PC-3 (cell line): ENCODE data around the gene ARSB. TPM values are rescaled to one million over a fixed set of nuclear protein-coding genes. Genes with fewer than 3 reads are reported as not detected.

Source experiments
- ATAC-seq: fragments of 200-7000 bp; cut with Tn5 transposase; 2 replicates; pipeline ENCODE4 v1.9.1; 2020; ENCODE audit warnings: mild to moderate bottlenecking, moderate library complexity
- BruUV-seq: library from RNA; stranded (reverse); fragments of 400-500 nt; replicated peaks from 2 replicates; lab custom pipeline; 2021; lab: Mats Ljungman, UMichigan
- CTCF ChIA-PET: fragments of 300-600 bp; sonication (Branson Sonifier 250); formaldehyde crosslinking; loops from one replicate; lab custom pipeline; 2022; ENCODE audit warnings: antibody characterized with exemption; lab: Charles Lee
- POLR2A ChIA-PET: fragments of 300-600 bp; sonication (Branson Sonifier 250); formaldehyde crosslinking; loops from one replicate; lab custom pipeline; 2022; ENCODE audit warnings: antibody characterized with exemption; ENCODE audit not compliant: unreplicated experiment; lab: Charles Lee
- DNase-seq: peaks from one replicate; pipeline ENCODE4 v3.0.0-alpha.2; 2015
- H2AFZ ChIP-seq: fragments of 300-600 bp; sonication (generic); 2 replicates; pipeline ENCODE4 v1.6.0; 2016; ENCODE audit warnings: antibody characterized with exemption, low read length
- H3F3A ChIP-seq: fragments of 300-600 bp; sonication (generic); one replicate; pipeline ENCODE4 v1.6.0; 2017; ENCODE audit warnings: antibody characterized with exemption, low read length, control low read depth, mild to moderate bottlenecking; ENCODE audit not compliant: unreplicated experiment
- H3K27ac ChIP-seq: fragments of 300-600 bp; sonication (generic); 2 replicates; pipeline ENCODE4 v1.5.1; 2016; ENCODE audit warnings: mild to moderate bottlenecking, low read length
- H3K27me3 ChIP-seq: fragments of 300-600 bp; sonication (generic); 2 replicates; pipeline ENCODE4 v1.6.1; 2016; ENCODE audit warnings: low read length, mixed read lengths
- H3K36me3 ChIP-seq: fragments of 300-600 bp; sonication (generic); 2 replicates; pipeline ENCODE4 v1.6.1; 2016; ENCODE audit warnings: low read depth, mixed run types, low read length, mixed read lengths
- H3K4me1 ChIP-seq: fragments of 300-600 bp; sonication (generic); 2 replicates; pipeline ENCODE4 v1.5.1; 2016; ENCODE audit warnings: low read length; ENCODE audit not compliant: insufficient read depth
- H3K4me2 ChIP-seq: fragments of 300-600 bp; sonication (generic); 2 replicates; pipeline ENCODE4 v1.6.0; 2016; ENCODE audit warnings: low read length
- H3K4me3 ChIP-seq: fragments of 300-600 bp; sonication (generic); 2 replicates; pipeline ENCODE4 v1.5.1; 2016; ENCODE audit warnings: mild to moderate bottlenecking, low read length, mixed read lengths
- H3K79me2 ChIP-seq: fragments of 300-600 bp; sonication (generic); 2 replicates; pipeline ENCODE4 v1.6.1; 2017; ENCODE audit warnings: low read length, mixed read lengths
- H3K9ac ChIP-seq: fragments of 300-600 bp; sonication (generic); 2 replicates; pipeline ENCODE4 v1.6.0; 2016; ENCODE audit warnings: mild to moderate bottlenecking, low read length
- H3K9me2 ChIP-seq: fragments of 300-600 bp; sonication (generic); replicated peaks from 2 replicates; pipeline ENCODE4 v1.6.1; 2016; ENCODE audit warnings: mixed run types, low read length, mixed read lengths
- H3K9me3 ChIP-seq: fragments of 300-600 bp; sonication (generic); 2 replicates; pipeline ENCODE4 v1.6.1; 2016; ENCODE audit warnings: low read length, mixed read lengths
- H4K20me1 ChIP-seq: fragments of 300-600 bp; sonication (generic); 2 replicates; pipeline ENCODE4 v1.6.1; 2016; ENCODE audit warnings: low read length, mixed read lengths
- EZH2 ChIP-seq: fragments of 300-600 bp; sonication (generic); IDR thresholded peaks from one replicate; pipeline ENCODE4 v1.6.1; 2017; ENCODE audit warnings: antibody characterized with exemption, mild to moderate bottlenecking, low read length; ENCODE audit not compliant: unreplicated experiment
- EZH2phosphoT487 ChIP-seq: fragments of 300-600 bp; sonication (generic); IDR thresholded peaks from 2 replicates; pipeline ENCODE4 v1.6.1; 2018; ENCODE audit warnings: mild to moderate bottlenecking, antibody characterized with exemption, low read length, borderline replicate concordance
- intact Hi-C: fragments of 100-400 bp; cut with micrococcal nuclease; formaldehyde crosslinking; loops from 2 replicates; pipeline ENCODE4 v1.9.0; 2023
- total RNA-seq: library from RNA; depleted of rRNA; stranded (reverse); fragments of >200 nt; gene quantifications from 2 replicates; pipeline ENCODE4 v1.2.3, GENCODE V29; 2014
- TF ChIP-seq, protein P1 (sequence below): fragments of 300-600 bp; sonication (generic); conservative IDR thresholded peaks from 2 replicates; pipeline ENCODE4 v1.5.1; 2017; ENCODE audit warnings: antibody characterized with exemption, low read depth, mild to moderate bottlenecking, low read length

The ARSB gene
- total RNA-seq, 1 experiment from 2014 or later, result 8.1 TPM

DNA sequence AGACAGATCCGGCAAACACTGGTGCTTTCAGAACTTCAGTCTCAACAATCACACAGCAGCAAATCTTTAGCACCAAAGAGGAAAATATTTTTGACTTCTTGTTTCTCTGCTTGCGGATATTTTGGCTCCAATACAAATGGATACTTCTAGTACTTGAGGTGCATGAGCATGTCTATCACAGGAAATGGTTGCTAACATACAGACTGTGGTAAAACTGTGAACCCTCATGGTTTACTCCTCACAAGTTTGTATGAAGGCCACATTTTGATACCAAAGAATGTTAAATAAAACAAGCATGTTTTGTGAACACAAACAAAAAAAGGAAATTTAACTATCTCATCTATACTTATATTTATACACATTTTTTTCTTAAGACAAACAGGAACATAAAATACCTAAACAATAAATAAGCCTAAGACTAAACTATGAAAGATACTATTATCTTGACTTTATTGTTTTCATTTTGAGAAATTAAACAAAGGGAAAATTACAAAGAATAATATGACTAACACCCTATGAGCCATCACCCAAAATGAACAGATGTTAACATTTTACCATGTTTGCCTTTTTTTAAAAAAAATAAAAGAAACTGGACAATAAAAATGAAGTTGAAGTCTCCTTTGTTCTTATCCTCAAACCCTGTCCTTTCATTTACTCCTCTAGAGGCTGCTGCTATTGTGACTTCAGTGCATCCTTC is 201.5 kb downstream of the ARSB start:
- H3K4me3 ChIP-seq, result no peak overlapping the region
- H3K9me2 ChIP-seq, result no peaks in the 10 kb centered on the region
- POLR2A ChIA-PET, result no interaction called here
- intact Hi-C loops, result no loop called here
- no peak overlapping the region for H3K4me2 ChIP-seq
- ATAC-seq (peak; percentile 14; the same call in 1 of the 2 replicates), DNase-seq (no peak)
- no peaks in the 10 kb centered on the region for H3F3A ChIP-seq
- H2AFZ ChIP-seq, result no peak overlapping the region
- H3K27me3 ChIP-seq, result no peaks in the 10 kb centered on the region
- H3K9ac ChIP-seq, result no peak overlapping the region
- TF ChIP-seq EZH2phosphoT487, result no peak
- TF ChIP-seq, protein P1, sequence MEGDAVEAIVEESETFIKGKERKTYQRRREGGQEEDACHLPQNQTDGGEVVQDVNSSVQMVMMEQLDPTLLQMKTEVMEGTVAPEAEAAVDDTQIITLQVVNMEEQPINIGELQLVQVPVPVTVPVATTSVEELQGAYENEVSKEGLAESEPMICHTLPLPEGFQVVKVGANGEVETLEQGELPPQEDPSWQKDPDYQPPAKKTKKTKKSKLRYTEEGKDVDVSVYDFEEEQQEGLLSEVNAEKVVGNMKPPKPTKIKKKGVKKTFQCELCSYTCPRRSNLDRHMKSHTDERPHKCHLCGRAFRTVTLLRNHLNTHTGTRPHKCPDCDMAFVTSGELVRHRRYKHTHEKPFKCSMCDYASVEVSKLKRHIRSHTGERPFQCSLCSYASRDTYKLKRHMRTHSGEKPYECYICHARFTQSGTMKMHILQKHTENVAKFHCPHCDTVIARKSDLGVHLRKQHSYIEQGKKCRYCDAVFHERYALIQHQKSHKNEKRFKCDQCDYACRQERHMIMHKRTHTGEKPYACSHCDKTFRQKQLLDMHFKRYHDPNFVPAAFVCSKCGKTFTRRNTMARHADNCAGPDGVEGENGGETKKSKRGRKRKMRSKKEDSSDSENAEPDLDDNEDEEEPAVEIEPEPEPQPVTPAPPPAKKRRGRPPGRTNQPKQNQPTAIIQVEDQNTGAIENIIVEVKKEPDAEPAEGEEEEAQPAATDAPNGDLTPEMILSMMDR, result no peak
- no peaks in the 10 kb centered on the region for H3K79me2 ChIP-seq
- no TSS peak for BruUV-seq
- no peaks in the 10 kb centered on the region for H4K20me1 ChIP-seq
- no peaks in the 10 kb centered on the region for H3K9me3 ChIP-seq
- CTCF ChIA-PET, result no interaction called here
- H3K36me3 ChIP-seq, result no peaks in the 10 kb centered on the region
- no peak overlapping the region for H3K27ac ChIP-seq
- peaks cover 24% of the 10 kb centered on the region for H3K4me1 ChIP-seq

DNA sequence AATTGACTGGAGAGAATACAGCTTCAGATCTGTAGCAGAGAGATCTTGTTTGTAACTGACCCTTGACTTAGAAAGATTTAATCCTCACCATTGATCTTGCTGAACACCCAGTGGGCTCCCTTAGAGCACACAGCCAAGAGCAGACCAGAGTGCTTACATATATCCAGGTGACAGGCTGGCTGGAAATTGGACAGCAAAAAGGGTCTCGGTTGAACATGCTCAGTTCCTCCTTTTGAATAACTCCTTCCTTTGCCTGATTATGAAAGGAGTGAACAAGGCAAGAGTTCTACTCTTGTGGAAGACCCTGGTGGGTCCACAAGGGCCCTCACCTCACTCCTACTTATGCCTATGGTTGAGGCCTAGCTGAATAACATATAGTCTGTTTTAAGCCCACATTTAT is 202.4 kb downstream of the ARSB start:
- TF ChIP-seq EZH2phosphoT487 (no peak), EZH2 (no peak)
- TF ChIP-seq, protein P1, result no peak
- ChIA-PET POLR2A (no interaction called here), CTCF (no interaction called here)
- Histone ChIP-seq H3K9ac (no peak overlapping the region), H3F3A (no peaks in the 10 kb centered on the region), H4K20me1 (no peaks in the 10 kb centered on the region), H3K27ac (no peak overlapping the region), H3K9me2 (no peaks in the 10 kb centered on the region), H3K4me2 (no peak overlapping the region), H3K9me3 (no peaks in the 10 kb centered on the region), H3K4me1 (peaks cover 29% of the 10 kb centered on the region), H3K27me3 (no peaks in the 10 kb centered on the region), H3K79me2 (no peaks in the 10 kb centered on the region), H3K4me3 (no peak overlapping the region), H2AFZ (no peak overlapping the region), H3K36me3 (no peaks in the 10 kb centered on the region)
- ATAC-seq (no peak), DNase-seq (no peak)
- no TSS peak for BruUV-seq
- intact Hi-C loops, result no loop called here

DNA sequence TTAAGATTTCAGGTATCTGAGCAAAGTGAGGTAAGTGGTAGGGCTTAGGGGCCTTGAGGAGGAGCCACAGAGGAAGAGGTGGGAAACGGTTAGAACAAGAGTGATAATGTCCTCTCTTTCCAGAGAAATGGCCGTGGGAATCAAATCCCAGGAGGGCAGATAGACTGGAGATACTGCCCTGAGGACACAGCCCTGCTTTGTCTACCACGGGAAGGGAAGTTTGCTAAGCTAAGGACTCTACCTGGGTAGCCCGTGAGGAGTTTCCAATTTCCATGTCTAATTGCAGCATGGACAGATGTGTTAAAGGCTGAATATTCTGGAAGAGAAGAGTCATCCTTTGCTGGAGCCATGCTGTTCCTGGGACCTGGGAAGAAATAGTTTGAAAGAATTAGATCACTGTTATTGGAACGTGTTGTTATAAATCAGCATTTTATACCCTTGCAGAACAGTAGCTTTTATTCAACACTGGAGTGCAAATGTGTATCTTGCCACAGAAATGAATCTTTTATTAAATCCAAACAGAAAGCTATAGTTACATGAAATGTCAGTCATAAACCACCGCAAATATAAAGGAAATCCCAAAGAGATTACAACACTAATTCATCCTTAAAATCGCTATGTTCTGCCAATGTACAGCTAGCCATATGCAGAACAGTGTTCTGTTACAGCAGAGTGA is 203.4 kb downstream of the ARSB start:
- no peaks in the 10 kb centered on the region for H3F3A ChIP-seq
- H4K20me1 ChIP-seq, result no peaks in the 10 kb centered on the region
- H3K79me2 ChIP-seq, result no peaks in the 10 kb centered on the region
- no peaks in the 10 kb centered on the region; the same call in 1 of the 2 replicates for H3K36me3 ChIP-seq
- intact Hi-C loops, result no loop called here
- no peak overlapping the region for H3K9ac ChIP-seq
- no peak overlapping the region for H3K27ac ChIP-seq
- TF ChIP-seq EZH2phosphoT487 (no peak), EZH2 (no peak)
- TF ChIP-seq, protein P1, result no peak
- no peak overlapping the region for H3K4me2 ChIP-seq
- H3K4me1 ChIP-seq, result peaks cover 30% of the 10 kb centered on the region
- ChIA-PET CTCF (no interaction called here), POLR2A (no interaction called here)
- H3K27me3 ChIP-seq, result no peaks in the 10 kb centered on the region
- H3K4me3 ChIP-seq, result no peak overlapping the region
- no peak for DNase-seq
- no peak for ATAC-seq
- H3K9me3 ChIP-seq, result no peaks in the 10 kb centered on the region
- no peak overlapping the region for H2AFZ ChIP-seq
- H3K9me2 ChIP-seq, result no peaks in the 10 kb centered on the region
- BruUV-seq, result no TSS peak
